NCI-H748 treated with DMSO at 0.1 percent for 48 hours (cell line): ENCODE measurements around the gene CELA2B.
"Not testable (repeated sequence)": the region's sequence is repeated elsewhere in the genome, so short reads cannot be mapped to it uniquely, and the experiment has no call there.

Experiments
- DNase-seq: peaks from one replicate; lab custom pipeline; 2025; lab: John Stamatoyannopoulos, UW

The CELA2B gene

DNA sequence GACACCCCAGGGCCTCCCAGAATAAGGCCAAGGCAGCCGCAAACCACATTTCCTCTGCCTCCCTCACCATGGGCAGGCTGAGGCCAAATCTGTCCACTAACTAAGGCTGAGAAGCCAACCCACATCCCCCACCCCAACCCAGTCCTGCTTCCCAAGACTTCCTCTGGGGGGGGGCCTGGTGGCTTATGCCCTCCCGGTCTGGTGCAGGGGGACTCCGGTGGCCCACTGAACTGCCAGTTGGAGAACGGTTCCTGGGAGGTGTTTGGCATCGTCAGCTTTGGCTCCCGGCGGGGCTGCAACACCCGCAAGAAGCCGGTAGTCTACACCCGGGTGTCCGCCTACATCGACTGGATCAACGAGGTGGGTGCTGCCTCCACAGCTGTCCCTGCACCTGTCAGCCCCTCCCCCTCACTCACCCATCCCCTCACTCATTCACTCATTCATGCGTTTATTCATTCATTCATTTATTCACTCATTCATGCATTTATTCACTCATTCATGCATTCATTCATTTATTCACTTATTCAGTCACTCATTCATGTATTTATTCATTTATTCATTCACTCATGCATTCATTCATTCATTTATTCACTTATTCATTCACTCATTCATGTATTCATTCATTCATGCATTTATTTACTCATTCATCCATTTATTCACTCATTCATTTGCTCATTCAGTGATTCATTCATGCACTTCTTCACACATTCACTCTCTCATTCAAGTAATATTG lies 30.3 kb upstream of the CELA2B start:
- no peak for DNase-seq

DNA sequence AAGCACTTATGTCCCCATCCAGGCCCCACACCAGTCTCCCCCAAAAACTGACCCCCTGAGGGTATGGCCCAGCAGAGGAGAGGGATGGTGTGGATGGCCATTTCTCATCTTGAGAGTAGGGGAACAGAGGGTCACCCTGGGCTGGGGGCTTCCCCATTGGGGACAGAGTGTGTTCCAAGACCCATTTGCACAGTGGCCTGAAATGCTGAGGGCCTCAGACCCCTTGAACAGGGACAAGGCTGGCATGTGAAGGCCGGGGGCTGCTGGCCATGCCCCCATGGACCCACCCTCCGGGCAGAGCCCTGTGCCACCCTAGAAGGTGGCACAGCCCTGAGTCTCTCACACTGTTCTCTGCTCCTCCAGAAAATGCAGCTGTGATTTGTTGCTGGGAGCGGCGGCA lies 29.7 kb upstream of the CELA2B start:
- DNase-seq = no peak

DNA sequence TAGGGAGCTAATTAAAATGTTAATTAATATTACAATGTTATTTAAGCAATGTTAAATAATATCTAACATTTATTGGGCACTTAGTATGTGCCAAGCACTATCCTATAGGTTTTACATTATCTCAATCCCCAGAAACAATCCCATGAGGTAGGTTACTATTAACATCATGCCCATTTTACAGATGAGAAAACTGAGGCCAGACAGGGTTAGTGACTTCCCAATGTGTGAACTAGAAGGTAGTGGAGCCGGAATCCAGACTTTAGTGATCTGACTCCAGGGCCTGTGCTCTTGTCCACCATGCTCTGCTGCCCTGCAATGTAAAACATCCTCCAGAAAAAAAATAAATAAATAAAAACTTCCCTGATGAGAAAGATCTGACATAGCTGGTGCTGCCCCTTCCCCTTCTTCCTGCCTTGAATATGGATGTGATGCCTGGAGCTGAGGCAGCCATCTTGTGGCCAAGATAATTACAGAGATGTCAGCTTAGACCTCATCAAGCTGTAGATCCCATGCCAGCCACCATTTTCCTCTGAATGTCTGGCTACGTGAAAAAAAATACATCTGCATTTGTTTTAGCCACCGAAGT lies 26.9 kb upstream of the CELA2B start:
- DNase-seq = no peak

DNA sequence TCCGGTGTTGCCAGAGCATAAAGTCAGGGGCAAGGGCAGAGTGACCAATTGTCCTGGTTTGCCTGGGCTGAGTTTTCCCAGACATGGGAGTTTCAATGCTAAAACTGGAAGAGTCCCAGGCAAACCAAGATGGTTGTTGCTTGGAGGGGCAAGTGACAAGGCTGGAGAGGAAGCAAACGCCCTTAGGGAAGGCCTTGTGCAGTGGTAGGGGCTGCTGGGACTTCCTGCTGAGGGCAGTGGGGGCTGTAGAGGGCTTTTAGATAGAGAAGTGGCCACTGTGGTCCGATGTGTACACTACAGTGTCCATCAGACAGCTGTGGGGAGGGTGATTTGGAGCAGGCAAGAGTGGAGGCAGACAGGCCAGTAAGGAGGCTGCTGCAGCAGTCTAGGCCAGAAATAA lies 26.3 kb upstream of the CELA2B start:
- no peak for DNase-seq

DNA sequence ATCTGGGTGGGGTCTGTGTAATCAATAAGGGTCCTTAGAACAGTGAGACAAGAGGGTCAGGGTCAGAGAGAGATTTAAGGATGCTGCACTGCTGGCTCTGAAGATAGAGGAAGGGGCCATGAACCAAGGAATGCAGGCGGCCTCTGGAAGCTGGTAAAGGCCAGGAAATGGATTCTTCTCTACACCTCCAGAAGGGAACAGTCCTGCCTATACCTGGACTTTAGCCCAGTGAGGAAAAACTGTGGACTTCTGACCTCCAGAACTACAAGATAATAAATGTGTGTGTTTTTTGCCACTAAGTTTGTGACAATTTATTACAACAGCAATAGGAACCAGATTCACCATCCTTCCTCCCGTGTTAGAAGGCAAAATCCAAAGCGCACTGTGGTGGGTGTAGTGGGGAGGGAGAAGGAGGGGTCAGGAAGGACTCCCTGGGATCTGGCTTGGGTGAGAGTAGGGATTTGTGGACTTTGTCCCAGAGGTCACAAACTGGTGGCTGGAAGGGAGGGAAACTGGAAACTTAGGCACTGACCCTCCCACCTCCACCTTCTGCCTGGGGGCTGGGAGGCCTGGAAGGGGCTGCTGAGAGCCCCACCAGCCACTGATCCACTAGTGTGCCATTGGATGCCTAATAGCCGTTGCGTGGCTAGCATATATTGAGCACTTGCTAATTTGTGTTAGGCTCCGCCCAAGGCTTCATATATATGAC lies 24.7 kb upstream of the CELA2B start:
- DNase-seq = no peak

DNA sequence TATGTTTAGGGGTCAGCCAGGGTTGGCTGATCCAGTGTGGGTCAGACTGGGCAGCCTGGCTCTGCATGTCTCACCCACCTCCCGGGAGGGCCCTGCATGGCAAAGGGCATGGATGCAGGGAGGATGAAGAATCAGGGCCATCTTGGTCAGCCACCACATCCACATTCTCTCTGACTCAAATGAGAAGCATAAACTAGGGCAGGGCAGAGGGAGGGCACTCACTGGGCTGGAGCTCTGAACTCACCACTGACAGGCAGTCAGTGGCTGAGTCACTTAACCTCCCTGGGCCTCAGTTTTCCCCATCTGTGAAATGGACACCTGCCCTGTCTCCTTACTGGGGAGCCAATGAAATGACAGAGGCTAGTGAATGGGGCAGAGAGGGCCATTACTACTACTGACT lies 23.7 kb upstream of the CELA2B start:
- no peak for DNase-seq

DNA sequence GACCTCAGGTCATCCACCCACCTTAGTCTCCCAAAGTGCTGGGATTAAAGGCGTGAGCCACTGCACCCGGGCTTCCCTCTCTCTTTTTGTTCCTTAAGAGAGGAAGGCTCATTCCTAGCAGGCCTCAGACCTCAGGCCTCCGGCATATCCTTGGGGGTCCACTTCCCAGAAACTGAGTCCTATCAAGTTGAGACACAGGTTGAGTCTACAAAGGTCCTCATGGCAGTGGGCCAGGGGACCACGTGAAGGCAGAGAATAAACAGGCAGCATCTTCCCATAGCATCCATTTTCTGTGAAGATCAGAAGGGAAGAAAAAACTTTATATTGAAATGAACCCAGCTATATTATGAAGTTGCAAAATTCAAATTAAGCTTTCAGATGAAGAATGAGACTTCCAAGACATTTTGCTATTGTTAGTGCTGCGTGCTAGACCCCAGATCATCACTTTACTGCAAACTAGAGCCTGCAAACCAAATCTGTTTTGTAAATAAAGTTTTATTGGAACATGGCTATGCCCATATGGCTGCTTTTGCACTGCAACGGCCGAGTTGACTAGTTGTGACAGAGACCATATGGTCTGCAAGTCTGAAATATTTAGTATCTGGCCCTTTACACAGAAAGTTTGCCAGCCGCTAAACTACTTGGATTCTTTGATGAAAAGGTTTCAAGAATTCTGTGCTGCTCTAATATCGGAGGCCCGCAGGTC lies 22.9 kb upstream of the CELA2B start:
- no peak for DNase-seq

DNA sequence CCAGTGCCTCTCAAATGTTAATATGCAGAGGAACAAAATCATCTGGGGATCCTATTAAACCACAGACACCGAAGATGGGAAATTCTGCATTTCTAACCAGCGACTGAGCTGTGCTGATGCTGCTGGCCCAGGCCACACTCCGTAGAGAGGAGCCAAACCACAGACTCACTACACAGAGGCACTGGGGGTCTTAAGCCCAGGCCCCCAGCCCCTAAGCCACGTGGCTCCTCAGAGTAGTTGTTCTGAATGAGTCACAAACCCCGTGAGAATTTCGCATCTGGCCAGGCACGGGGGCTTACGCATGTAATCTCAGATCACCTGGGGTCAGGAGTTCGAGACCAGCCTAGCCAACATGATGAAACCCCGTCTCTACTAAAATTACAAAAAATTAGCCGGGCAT lies 22.2 kb upstream of the CELA2B start:
- DNase-seq = no peak

DNA sequence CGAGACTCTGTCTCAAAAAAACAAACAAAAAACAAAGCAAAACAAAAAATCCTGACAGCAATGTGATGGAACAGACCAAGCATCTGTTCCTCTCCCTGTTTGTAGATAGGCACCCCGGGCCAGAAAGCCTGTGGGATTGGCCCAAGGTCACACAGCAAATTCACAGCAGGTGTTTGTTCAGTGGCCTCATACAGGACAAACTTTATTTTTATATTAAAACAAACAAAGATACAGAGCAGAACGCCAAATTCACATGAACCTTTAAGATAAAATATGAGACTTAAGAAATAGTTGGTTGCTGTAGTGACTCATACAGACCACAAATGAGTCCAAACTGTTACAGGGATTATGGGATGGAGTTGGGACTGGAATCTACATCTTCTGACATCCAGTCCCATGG lies 21.6 kb upstream of the CELA2B start:
- DNase-seq = no peak

DNA sequence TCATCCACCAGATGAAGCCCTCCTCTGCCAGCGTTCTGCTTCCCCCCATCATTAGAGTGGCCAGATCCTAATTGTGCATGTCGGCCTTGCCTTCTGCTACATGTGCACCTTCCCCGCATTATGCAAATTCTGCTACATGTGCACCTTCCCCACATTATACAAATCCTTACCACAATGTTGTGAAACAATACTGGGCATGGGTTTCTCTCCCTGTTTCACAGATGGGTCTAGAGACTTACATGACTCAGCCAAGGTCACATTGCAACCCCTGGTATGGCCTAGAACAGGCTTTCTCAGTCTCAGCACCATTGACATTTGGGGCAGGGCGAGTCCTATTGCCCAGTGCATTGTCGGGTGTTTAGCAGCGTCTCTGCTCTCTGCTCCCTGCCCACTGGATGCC lies 20.4 kb upstream of the CELA2B start:
- DNase-seq = no peak

DNA sequence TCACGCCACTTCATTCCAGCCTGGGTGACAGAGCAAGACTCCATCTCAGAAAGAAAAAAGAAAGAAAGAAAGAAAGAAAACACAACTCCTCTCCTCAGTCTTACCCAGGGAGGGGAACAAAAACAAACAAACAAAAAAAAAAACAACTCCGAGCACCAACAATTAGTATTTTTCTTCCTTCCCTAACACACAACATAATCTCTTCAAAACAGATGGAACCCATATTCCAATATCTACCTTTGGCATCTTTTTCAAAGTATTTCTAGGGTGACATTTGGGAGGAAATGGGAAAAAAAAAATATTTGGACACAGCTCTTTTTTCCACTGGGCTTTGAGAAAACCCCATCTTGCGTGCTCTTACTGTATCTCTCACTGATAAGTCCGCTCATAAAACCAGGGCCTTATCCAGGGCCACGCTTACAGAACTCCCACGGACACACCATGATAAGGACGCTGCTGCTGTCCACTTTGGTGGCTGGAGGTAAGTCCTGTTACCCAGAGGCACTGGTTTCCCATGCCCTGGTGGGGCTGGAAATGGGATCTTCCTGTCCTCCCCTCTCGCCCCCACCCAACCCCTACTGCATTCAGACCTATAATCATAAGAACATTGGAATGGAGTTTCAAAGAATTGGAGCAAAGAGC lies 19.5 kb upstream of the CELA2B start, which contains the start of gene CELA2A:
Gene CELA2A (plus strand): TSS at position 420 of the 642 bp plus-strand sequence. CDS start 22 bp downstream, at position 442.
- no peak for DNase-seq

DNA sequence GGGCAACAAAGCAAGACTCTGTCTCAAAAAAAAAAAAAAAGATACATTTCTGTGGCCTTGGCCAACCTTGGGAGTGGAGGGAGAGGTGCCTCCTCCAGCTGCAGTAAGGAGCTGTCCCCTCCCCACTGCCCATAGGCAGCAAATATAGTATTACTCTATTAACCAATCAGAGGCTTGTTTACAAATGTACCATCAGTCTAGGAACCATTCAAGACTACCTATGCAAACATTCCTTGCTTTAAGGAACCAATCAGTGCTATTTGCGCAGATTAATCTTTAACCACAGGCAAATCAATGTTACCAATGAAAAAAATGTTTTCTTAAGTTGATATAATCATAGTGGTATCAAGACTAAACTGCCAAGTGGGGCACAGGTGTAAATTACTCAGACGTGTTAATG lies 18.3 kb upstream of the CELA2B start:
- DNase-seq = no peak

DNA sequence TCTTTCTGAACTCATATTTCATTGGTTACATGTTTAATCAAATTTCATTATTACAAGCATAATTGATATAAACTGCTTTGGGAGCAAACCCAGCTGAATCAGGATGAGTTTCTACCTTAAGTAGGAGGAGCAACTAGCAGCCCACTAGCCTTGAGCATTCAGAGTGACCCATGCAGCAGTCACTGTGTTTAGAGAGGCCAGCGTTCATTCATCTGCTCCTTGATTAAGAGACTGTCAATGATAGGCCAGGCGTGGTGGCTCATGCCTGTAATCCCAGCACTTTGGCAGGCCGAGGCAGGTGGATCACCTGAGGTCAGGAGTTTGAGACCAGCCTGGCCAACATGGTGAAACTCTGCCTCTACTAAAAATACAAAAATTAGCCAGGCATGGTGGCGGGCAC lies 17.5 kb upstream of the CELA2B start:
- not testable (repeated sequence) for DNase-seq

DNA sequence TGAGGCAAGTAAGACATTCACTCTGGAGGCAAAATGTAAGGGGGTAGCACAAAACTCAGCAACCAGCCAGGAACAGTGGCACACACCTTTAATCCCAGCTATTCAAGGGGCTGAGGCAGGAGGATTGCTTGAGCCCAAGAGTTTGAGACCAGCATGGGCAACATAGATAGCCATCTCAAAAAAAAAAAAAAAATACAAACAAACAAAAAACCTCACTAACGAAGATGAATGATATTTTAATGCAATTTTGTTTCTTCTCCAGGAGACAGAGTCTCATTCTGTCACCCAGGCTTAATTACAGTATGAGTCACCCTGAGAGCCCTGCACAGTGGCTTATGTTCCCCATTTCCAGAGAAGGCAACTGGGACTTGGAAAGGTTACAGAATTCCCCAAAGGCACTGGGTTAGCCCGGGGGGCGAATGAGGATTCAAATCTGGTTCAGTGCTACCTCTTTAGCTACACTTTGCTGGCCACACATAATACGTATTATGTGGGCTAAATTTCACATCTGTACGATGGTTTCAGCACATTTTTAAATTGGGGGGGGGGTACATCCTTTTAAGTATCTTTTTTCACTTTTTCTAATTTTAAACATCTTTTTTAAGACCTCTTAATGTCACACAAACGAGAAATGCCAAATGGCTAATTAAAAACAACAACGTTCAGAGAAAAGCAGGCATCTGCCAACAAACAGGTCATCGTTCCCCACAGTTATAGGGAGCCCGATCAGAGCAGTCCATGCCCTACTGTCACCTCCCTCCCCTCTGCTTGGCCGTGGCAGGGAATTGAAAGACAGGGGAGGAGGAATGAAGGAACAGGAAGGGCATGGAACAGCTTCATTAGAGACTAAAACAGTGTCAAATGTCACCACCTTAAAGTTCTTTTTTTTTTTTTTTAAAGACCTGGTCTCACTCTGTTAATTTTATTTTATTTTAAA lies 15.9 kb upstream of the CELA2B start:
- DNase-seq = no peak

DNA sequence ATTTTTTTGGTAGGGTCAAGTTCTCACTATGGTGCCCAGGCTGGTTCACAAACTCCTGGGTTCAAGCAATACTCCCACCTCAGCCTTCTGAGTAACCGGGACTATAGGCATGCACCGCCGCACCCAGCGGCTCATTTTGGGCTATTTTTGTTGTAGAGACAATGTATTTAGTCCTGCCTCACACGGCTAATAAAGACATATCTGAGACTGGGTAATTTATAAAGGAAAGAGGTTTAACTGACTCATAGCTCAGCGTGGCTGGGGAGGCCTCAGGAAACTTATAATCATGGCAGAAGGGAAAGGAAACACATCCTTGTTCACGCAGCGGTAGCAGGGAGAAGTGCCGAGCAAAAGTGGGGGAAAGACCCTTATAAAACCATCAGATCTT lies 15.2 kb upstream of the CELA2B start:
- DNase-seq = no peak

DNA sequence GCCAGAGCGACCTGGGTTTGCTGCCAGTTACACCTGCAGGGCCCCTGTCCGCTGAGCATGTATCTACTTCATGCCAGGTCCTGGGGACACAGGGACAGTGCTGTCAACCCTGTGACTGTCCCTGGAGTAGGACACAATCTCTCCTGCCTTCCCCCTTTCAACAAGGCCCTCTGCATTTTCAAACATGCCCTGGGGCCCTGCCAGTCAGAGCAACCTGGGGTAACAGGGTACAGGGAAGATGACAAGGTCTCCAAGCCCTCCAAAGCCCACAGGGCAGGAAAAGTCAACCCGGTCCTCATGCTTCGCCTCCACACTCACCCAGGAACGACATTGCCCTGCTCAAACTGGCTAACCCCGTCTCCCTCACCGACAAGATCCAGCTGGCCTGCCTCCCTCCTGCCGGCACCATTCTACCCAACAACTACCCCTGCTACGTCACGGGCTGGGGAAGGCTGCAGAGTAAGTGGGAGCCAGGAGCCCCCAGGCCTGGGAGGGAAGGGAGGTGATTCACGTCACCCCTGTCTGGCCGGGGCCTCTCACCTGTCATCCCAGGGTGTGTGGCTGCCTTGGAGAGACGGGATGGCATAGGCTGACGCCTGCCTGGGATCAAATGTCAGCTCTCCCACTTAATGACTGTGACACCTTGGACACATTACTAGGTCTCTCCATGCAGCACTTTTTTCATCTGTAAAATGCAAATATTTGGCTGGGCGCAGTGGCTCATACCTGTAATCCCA lies 12.7 kb upstream of the CELA2B start:
- DNase-seq = not testable (repeated sequence)

DNA sequence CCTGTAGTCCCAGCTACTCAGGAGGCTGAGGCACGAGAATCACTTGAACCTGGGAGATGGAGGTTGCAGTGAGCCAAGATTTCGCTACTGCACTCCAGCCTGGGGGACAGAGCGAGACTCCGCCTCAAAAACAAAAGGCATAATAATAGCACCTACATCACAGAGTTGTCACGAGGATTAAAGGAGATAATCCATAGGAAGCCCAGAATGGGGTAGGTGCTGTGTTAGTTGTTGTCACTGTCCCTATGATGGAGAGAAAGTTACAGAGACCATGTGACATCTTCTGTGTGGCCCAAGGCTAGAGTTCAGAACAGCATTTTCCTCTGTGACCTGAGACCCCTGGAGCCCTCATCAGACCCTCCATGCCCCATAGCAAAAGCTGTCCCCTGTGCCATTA lies 12.0 kb upstream of the CELA2B start:
- not testable (repeated sequence) for DNase-seq

DNA sequence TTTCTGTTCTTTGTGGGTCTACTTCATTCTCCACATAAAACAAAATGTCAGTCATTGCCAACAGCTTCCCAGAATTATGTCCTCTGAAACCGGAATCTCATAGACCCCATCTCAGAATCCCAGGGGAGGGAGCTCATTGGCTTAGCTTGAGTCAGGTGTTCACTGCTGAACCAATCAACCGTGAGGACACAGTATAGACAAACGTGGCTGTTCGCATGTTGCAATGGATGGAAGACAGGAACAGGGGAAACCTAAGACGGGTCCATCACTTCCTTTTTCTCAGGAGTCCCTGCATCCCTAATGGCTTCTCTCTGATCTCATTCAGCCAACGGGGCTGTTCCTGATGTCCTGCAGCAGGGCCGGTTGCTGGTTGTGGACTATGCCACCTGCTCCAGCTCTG lies 10.2 kb upstream of the CELA2B start:
- DNase-seq = no peak

DNA sequence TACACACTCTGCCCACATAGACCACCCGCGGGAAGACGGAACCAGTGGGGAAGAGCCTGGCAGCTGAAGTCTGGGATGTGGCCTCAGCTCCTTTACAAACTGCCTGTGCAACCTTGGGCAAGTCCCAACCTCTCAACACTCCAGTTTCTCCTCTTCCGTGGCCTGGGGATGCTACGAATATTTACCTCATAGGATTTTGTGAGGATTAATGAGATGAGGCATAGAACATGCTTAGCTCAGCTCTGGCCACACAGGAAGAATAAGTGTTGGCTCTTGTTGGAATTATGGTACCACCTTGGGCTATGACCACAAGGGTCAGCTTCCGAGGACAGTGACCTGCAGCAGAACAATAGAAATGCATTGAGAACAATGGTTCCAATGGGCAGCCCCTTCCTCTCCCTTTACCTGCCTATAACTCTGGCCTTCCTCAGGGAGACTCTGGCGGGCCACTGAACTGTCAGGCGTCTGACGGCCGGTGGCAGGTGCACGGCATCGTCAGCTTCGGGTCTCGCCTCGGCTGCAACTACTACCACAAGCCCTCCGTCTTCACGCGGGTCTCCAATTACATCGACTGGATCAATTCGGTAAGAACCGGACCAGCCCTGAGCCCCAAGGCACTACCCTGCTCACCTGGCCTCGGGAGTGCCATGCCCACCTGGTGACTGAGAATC lies 8.8 kb upstream of the CELA2B start:
- DNase-seq = not testable (repeated sequence)

DNA sequence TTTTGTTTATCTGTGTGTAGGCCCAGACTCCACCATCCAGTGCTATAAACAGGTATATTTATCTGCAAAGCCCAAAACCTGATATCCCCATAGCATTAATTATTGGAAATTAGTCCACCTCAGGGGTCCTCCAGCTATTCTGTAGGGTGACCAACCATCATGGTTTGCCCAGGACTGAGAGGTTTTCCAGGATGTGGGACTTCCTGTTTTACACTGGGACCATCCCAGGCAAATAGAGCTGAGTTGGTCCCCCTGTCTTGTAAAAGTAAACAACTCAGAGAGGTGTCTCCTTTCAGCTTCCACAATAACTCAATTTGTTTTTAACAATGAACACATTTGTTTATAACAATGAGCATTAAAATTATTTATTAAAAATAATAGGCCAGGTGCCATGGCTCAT lies 7.8 kb upstream of the CELA2B start:
- DNase-seq = no peak
